GM13976 (cell line): ENCODE data around the gene MYRFL.
"Not testable (repeated sequence)": the region's sequence is repeated elsewhere in the genome, so short reads cannot be mapped to it uniquely, and the experiment has no call there.

Experiments used
- DNase-seq: peaks from one replicate; pipeline ENCODE4 v3.0.0; 2012; ENCODE audit warnings: low spot score
- in situ Hi-C: fragments of 300-500 bp; cut with MboI; formaldehyde crosslinking; loops from one replicate; pipeline ENCODE4 v1.12.0; 2022; ENCODE audit warnings: low sequenced_read_pairs, mixed read lengths, inconsistent platforms; ENCODE audit not compliant: unreplicated experiment
- TF ChIP-seq, protein P1 (sequence below): IDR thresholded peaks from 2 replicates; pipeline ENCODE4 v1.5.1; 2012; ENCODE audit warnings: borderline replicate concordance, mild to moderate bottlenecking; ENCODE audit not compliant: insufficient read depth; ENCODE audit errors: extremely low read depth, missing control alignments, control extremely low read depth

Gene MYRFL

GRCh38 chr12:69824966-69825560, at the start of gene MYRFL:
MYRFL (plus strand) TSS chr12:69825227; CDS start chr12:69825518, 291 bp downstream.
- TF ChIP-seq, protein P1, sequence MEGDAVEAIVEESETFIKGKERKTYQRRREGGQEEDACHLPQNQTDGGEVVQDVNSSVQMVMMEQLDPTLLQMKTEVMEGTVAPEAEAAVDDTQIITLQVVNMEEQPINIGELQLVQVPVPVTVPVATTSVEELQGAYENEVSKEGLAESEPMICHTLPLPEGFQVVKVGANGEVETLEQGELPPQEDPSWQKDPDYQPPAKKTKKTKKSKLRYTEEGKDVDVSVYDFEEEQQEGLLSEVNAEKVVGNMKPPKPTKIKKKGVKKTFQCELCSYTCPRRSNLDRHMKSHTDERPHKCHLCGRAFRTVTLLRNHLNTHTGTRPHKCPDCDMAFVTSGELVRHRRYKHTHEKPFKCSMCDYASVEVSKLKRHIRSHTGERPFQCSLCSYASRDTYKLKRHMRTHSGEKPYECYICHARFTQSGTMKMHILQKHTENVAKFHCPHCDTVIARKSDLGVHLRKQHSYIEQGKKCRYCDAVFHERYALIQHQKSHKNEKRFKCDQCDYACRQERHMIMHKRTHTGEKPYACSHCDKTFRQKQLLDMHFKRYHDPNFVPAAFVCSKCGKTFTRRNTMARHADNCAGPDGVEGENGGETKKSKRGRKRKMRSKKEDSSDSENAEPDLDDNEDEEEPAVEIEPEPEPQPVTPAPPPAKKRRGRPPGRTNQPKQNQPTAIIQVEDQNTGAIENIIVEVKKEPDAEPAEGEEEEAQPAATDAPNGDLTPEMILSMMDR = no peak
- in situ Hi-C loops = no loop called here
- DNase-seq = no peak

GRCh38 chr12:69779928-69780327, 45.1 kb upstream of the MYRFL start:
- TF ChIP-seq, protein P1 = peak; percentile 35
- peak; percentile 34 for DNase-seq
- in situ Hi-C loops = no loop called here

DNA sequence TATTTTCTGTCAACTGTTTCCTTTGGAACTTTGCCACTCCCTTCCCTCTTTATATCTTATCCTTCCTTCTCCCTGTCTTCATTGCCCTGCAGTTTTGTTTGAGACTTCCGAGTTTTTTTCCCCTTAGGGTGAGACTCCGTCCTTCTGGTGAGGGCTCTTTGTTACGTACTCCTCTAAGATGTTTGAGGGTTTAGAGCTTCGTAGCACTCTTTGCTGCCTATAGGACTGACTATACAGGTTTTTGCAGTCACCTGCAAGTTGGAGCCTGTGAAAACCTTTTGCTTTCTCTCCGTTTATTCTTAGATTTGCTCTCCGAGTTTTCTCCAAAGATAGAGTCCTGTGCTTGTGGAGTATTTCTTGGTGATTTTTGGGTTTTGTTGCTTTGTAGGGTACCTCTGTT, 41.7 kb upstream of the MYRFL start:
- no peak for DNase-seq
- TF ChIP-seq, protein P1 = no peak
- in situ Hi-C loops = no loop called here

DNA sequence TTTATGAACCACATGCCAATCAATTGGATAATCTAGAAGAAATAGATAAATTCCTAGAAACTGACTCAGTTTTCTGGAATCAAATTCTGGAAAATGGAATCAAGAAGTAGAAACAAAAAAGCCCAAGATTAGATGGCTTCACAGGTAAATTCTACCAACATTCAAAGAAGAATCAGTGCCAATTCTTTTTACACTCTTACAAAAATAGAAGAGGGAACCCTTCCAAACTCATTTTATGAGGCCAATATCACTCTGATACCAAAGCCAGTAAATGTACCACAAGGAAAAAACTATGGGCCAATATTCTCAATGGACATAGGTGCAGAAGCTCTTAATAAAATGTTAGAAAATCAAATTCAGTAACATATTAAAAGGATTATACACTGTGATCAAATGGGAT, 35.7 kb upstream of the MYRFL start:
- DNase-seq = no peak
- TF ChIP-seq, protein P1 = no peak
- in situ Hi-C loops = no loop called here

GRCh38 chr12:69792533-69792932, 32.5 kb upstream of the MYRFL start:
- in situ Hi-C loops = no loop called here
- TF ChIP-seq, protein P1 = no peak
- no peak for DNase-seq

DNA sequence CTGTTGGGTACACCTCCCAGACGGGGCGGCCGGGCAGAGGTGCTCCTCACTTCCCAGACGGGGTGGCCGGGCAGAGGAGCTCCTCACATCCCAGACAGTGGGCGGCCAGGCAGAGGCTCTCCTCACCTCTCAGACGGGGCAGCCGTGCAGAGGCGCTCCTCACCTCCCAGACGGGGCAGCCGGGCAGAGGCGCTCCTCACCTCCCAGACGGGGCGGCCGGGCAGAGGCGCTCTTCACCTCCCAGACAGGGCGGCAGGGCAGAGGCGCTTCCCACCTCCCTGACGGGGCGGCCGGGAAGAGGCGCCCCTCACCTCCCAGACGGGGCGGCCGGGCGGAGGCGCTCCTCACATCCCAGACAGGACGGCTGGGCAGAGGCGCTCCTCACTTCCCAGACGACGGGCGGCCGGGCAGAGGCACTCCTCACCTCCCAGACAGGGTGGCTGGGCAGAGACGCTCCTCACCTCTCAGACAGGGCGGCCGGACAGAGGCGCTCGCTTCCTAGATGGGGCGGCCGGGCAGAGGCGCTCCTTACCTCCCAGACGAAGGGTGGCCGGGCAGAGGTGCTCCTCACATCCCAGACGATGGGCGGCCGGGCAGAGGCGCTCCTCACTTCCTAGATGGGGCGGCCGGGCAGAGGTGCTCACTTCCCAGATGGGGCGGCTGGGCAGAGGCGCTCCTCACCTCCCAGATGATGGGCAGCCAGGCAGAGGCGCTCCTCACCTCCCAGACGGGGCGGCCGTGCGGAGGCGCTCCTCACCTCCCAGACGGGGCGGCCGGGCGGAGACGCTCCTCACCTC, 17.7 kb upstream of the MYRFL start:
- in situ Hi-C loops, DNase-seq: not testable (repeated sequence)

DNA sequence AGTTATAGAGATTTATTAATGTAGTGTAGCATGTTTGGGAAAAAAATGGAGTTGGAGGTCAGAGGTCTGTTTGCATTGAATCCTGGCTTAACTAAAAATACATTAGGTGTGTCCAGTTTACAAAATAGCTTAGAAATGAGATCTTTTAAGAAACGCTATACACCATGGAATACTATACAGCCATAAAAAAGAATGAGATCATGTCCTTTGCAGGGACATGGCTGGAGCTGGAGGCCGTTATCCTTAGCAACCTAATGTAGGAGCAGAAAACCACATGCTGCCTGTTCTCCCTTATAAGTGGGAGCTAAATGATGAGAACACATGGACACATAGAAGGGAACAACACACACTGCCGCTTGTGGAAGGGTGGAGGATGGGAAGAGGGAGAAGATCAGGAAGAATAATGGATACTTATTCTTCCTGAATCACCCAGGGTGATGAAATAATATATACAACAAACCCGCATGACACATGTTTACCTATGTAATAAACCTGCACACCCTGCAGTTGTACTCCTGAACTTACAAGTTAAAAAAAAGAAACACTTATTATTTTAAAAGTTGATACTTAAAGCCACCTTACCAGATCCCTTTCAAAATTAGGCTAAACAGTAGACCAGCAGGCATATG, 14.0 kb upstream of the MYRFL start:
- in situ Hi-C loops = no loop called here
- TF ChIP-seq, protein P1 = no peak
- no peak for DNase-seq
